H1 (cell line): ENCODE results near the gene FHIT. TPM values are rescaled to one million over a fixed set of nuclear protein-coding genes. Genes with fewer than 3 reads are reported as not detected.

Experiments
- ASH2L ChIP-seq: fragments of 200-600, 300-600 bp; sonication (generic); IDR thresholded peaks from one replicate; pipeline ENCODE4 v1.7.1; 2017; ENCODE audit warnings: low read length
- BRCA1 ChIP-seq: IDR thresholded peaks from 2 replicates; pipeline ENCODE4 v1.6.1; 2012; ENCODE audit warnings: low read depth, low read length, improper control_type of control experiment
- CHD2 ChIP-seq: IDR thresholded peaks from 2 replicates; pipeline ENCODE4 v1.6.1; 2012; ENCODE audit warnings: low read length, improper control_type of control experiment
- HDAC2 ChIP-seq, 2 experiments: fragments of 300-600 bp in 1 of 2; sonication (generic) in 1 of 2; IDR thresholded peaks; 2 replicates each; pipeline ENCODE4 v1.6.1; 2011 to 2012; ENCODE audit warnings: low read depth in 2 of 2, low read length in 2 of 2, mild to moderate bottlenecking in 2 of 2, moderate library complexity in 2 of 2, borderline replicate concordance in 1 of 2, inconsistent platforms in 1 of 2
- KDM1A ChIP-seq: fragments of 200-600, 300-600 bp; sonication (generic); IDR thresholded peaks from 2 replicates; pipeline ENCODE4 v1.7.1; 2016; ENCODE audit warnings: mild to moderate bottlenecking, low read length, borderline replicate concordance
- MAFK ChIP-seq: IDR thresholded peaks from 2 replicates; pipeline ENCODE4 v1.6.1; 2012; ENCODE audit warnings: low read depth, mild to moderate bottlenecking, improper control_type of control experiment, low read length
- POLR2AphosphoS5 ChIP-seq: IDR thresholded peaks from 2 replicates; pipeline ENCODE4 v1.6.1; 2011; ENCODE audit warnings: low read depth, low read length
- RFX5 ChIP-seq: IDR thresholded peaks from 2 replicates; pipeline ENCODE4 v1.6.1; 2011; ENCODE audit warnings: low read depth, low read length, improper control_type of control experiment, borderline replicate concordance
- SP2 ChIP-seq: IDR thresholded peaks from 2 replicates; pipeline ENCODE4 v1.6.1; 2012; ENCODE audit warnings: mild to moderate bottlenecking, low read length, inconsistent platforms
- YY1 ChIP-seq: IDR thresholded peaks from 2 replicates; pipeline ENCODE4 v1.6.1; 2011; ENCODE audit warnings: low read depth, mild to moderate bottlenecking, low read length
- polyA plus RNA-seq, 7 experiments: library from polyadenylated mRNA; depleted of rRNA in 3 of 7; stranded (reverse) in 5 of 7; unstranded in 2 of 7; fragments of >200 nt in 5 of 7; fragments of 200-250 nt in 2 of 7; gene quantifications; 1 replicate in 5 of 7; 2 replicates in 1 of 7; 4 replicates in 1 of 7; pipeline versions ENCODE4 v1.2.1 to v1.2.3, GENCODE V29; 2011 to 2013; ENCODE audit warnings: missing spikeins in 2 of 7, mixed read lengths in 2 of 7
- total RNA-seq: library from RNA; stranded (reverse); fragmentation: NEBNext Ultra II Directional; extraction: Animal tissue kit (Norgen Biotek cat#: 25700); gene quantifications from 2 replicates; pipeline ENCODE4 v1.2.1, GENCODE V29; 2021
- TF ChIP-seq, protein P1 (sequence below): fragments of 300-600 bp; sonication (generic); IDR thresholded peaks from 2 replicates; pipeline ENCODE4 v1.7.1; 2012; ENCODE audit warnings: low read length, moderate library complexity, mild to moderate bottlenecking, inconsistent platforms; ENCODE audit not compliant: insufficient replicate concordance
- TF ChIP-seq, protein P2 (sequence below): IDR thresholded peaks from 2 replicates; pipeline ENCODE4 v1.6.1; 2012; ENCODE audit warnings: inconsistent platforms

Gene FHIT
- total and polyA plus RNA-seq, 2 of the 8 experiments (the other 6 are each of a cell fraction or from before 2014, with no cell fraction given) = 1.2 to 3.2 TPM

DNA sequence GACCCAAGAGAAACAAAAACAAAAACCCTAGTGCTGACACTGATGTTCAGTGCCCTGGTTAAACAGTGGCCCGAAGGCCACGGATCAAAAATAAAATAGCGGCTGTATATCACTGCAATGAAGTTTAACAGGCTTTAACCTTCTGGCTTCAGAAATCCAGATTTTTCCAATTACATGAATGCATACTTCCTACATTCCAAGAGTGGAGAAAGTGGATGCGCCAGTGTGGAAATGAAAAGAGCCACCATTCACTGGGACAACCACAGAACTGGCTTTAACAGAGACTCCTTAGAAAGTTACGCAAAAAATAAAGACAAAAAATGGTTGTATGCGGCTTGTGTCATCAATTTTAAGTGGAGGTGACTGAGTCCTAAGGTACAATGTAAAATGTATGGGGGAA lies 522.2 kb downstream of the FHIT start (continued):
- TF ChIP-seq, protein P1, sequence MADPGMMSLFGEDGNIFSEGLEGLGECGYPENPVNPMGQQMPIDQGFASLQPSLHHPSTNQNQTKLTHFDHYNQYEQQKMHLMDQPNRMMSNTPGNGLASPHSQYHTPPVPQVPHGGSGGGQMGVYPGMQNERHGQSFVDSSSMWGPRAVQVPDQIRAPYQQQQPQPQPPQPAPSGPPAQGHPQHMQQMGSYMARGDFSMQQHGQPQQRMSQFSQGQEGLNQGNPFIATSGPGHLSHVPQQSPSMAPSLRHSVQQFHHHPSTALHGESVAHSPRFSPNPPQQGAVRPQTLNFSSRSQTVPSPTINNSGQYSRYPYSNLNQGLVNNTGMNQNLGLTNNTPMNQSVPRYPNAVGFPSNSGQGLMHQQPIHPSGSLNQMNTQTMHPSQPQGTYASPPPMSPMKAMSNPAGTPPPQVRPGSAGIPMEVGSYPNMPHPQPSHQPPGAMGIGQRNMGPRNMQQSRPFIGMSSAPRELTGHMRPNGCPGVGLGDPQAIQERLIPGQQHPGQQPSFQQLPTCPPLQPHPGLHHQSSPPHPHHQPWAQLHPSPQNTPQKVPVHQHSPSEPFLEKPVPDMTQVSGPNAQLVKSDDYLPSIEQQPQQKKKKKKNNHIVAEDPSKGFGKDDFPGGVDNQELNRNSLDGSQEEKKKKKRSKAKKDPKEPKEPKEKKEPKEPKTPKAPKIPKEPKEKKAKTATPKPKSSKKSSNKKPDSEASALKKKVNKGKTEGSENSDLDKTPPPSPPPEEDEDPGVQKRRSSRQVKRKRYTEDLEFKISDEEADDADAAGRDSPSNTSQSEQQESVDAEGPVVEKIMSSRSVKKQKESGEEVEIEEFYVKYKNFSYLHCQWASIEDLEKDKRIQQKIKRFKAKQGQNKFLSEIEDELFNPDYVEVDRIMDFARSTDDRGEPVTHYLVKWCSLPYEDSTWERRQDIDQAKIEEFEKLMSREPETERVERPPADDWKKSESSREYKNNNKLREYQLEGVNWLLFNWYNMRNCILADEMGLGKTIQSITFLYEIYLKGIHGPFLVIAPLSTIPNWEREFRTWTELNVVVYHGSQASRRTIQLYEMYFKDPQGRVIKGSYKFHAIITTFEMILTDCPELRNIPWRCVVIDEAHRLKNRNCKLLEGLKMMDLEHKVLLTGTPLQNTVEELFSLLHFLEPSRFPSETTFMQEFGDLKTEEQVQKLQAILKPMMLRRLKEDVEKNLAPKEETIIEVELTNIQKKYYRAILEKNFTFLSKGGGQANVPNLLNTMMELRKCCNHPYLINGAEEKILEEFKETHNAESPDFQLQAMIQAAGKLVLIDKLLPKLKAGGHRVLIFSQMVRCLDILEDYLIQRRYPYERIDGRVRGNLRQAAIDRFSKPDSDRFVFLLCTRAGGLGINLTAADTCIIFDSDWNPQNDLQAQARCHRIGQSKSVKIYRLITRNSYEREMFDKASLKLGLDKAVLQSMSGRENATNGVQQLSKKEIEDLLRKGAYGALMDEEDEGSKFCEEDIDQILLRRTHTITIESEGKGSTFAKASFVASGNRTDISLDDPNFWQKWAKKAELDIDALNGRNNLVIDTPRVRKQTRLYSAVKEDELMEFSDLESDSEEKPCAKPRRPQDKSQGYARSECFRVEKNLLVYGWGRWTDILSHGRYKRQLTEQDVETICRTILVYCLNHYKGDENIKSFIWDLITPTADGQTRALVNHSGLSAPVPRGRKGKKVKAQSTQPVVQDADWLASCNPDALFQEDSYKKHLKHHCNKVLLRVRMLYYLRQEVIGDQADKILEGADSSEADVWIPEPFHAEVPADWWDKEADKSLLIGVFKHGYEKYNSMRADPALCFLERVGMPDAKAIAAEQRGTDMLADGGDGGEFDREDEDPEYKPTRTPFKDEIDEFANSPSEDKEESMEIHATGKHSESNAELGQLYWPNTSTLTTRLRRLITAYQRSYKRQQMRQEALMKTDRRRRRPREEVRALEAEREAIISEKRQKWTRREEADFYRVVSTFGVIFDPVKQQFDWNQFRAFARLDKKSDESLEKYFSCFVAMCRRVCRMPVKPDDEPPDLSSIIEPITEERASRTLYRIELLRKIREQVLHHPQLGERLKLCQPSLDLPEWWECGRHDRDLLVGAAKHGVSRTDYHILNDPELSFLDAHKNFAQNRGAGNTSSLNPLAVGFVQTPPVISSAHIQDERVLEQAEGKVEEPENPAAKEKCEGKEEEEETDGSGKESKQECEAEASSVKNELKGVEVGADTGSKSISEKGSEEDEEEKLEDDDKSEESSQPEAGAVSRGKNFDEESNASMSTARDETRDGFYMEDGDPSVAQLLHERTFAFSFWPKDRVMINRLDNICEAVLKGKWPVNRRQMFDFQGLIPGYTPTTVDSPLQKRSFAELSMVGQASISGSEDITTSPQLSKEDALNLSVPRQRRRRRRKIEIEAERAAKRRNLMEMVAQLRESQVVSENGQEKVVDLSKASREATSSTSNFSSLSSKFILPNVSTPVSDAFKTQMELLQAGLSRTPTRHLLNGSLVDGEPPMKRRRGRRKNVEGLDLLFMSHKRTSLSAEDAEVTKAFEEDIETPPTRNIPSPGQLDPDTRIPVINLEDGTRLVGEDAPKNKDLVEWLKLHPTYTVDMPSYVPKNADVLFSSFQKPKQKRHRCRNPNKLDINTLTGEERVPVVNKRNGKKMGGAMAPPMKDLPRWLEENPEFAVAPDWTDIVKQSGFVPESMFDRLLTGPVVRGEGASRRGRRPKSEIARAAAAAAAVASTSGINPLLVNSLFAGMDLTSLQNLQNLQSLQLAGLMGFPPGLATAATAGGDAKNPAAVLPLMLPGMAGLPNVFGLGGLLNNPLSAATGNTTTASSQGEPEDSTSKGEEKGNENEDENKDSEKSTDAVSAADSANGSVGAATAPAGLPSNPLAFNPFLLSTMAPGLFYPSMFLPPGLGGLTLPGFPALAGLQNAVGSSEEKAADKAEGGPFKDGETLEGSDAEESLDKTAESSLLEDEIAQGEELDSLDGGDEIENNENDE = no peak
- TF ChIP-seq, protein P2, sequence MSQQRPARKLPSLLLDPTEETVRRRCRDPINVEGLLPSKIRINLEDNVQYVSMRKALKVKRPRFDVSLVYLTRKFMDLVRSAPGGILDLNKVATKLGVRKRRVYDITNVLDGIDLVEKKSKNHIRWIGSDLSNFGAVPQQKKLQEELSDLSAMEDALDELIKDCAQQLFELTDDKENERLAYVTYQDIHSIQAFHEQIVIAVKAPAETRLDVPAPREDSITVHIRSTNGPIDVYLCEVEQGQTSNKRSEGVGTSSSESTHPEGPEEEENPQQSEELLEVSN = no peak
- TF ChIP-seq CHD2 (no peak), RFX5 (no peak), HDAC2 (IDR thresholded peaks at IDR 0.05; ENCODE audit: borderline replicate concordance in 1 of 2, low read depth in 2 of 2, low read length in 2 of 2) (no peak), KDM1A (no peak), POLR2AphosphoS5 (no peak), MAFK (no peak), BRCA1 (no peak), SP2 (no peak), ASH2L (no peak), YY1 (no peak)
